KOPT-K1 (cell line): ENCODE data around the gene CYB5D1.
A peak's percentile ranks its signal among the peaks of the same experiment; 100 is the strongest.
"Not testable (repeated sequence)": the region's sequence is repeated elsewhere in the genome, so short reads cannot be mapped to it uniquely, and the experiment has no call there.

ENCODE experiments used
- H3K27ac ChIP-seq: fragments of 200-600 bp; sonication (generic); 2 replicates; pipeline ENCODE4 v1.5.1; 2016; ENCODE audit warnings: antibody characterized with exemption, mild to moderate bottlenecking, low read depth, low read length; ENCODE audit not compliant: poor library complexity, severe bottlenecking
- H3K36me3 ChIP-seq: fragments of 200-600 bp; sonication (generic); 2 replicates; pipeline ENCODE4 v1.5.1; 2017; ENCODE audit warnings: antibody characterized with exemption, mild to moderate bottlenecking, low read length, moderate library complexity; ENCODE audit not compliant: insufficient read depth
- H3K9me3 ChIP-seq: fragments of 200-600 bp; sonication (generic); 2 replicates; pipeline ENCODE4 v1.5.1; 2017; ENCODE audit warnings: antibody characterized with exemption, low read length, mild to moderate bottlenecking; ENCODE audit not compliant: insufficient read depth, poor library complexity, severe bottlenecking

The CYB5D1 gene

GRCh38 chr17:7857713-7858521 is at the start of gene CYB5D1:
Gene CYB5D1 (plus strand): TSS chr17:7858003. CDS start chr17:7858135, 132 bp downstream.
- H3K36me3 ChIP-seq: peaks cover 18% of the 10 kb centered on the region
- no peaks in the 10 kb centered on the region for H3K9me3 ChIP-seq
- peak within 1 kb of the TSS; percentile 95 for H3K27ac ChIP-seq

- Histone ChIP-seq H3K27ac (no peak overlapping the region), H3K36me3 (no peaks in the 10 kb centered on the region), H3K9me3 (no peaks in the 10 kb centered on the region)
Observed at GRCh38 chr17:7809086-7809790, 48.6 kb upstream of the CYB5D1 start.

- not testable (repeated sequence) for H3K36me3 ChIP-seq, H3K9me3 ChIP-seq, H3K27ac ChIP-seq
Observed at GRCh38 chr17:7809791-7810343, 47.9 kb upstream of the CYB5D1 start.

- Histone ChIP-seq H3K9me3 (no peaks in the 10 kb centered on the region), H3K27ac (no peak overlapping the region), H3K36me3 (no peaks in the 10 kb centered on the region)
Observed at GRCh38 chr17:7811251-7811650, 46.6 kb upstream of the CYB5D1 start.

GRCh38 chr17:7814969-7815368 is 42.8 kb upstream of the CYB5D1 start:
- H3K27ac ChIP-seq: no peak overlapping the region
- no peaks in the 10 kb centered on the region for H3K36me3 ChIP-seq
- H3K9me3 ChIP-seq: no peaks in the 10 kb centered on the region

GRCh38 chr17:7816926-7817642 is 40.7 kb upstream of the CYB5D1 start:
- Histone ChIP-seq H3K9me3 (no peaks in the 10 kb centered on the region), H3K36me3 (no peaks in the 10 kb centered on the region), H3K27ac (no peak overlapping the region)

- no peaks in the 10 kb centered on the region for H3K36me3 ChIP-seq
- no peak overlapping the region for H3K27ac ChIP-seq
- no peaks in the 10 kb centered on the region for H3K9me3 ChIP-seq
Observed at GRCh38 chr17:7817643-7817964, 40.2 kb upstream of the CYB5D1 start.

GRCh38 chr17:7818026-7818425 is 39.8 kb upstream of the CYB5D1 start:
- H3K36me3 ChIP-seq: no peaks in the 10 kb centered on the region
- no peaks in the 10 kb centered on the region for H3K9me3 ChIP-seq
- H3K27ac ChIP-seq: no peak overlapping the region

- H3K27ac ChIP-seq: no peak overlapping the region
- no peaks in the 10 kb centered on the region for H3K36me3 ChIP-seq
- no peaks in the 10 kb centered on the region for H3K9me3 ChIP-seq
Observed at GRCh38 chr17:7818746-7819645, 38.8 kb upstream of the CYB5D1 start.

- Histone ChIP-seq H3K9me3 (no peaks in the 10 kb centered on the region), H3K36me3 (no peaks in the 10 kb centered on the region), H3K27ac (no peak overlapping the region)
Observed at GRCh38 chr17:7820231-7820630, 37.6 kb upstream of the CYB5D1 start.

GRCh38 chr17:7822126-7822525 is 35.7 kb upstream of the CYB5D1 start:
- H3K27ac ChIP-seq: no peak overlapping the region
- no peaks in the 10 kb centered on the region for H3K36me3 ChIP-seq
- H3K9me3 ChIP-seq: no peaks in the 10 kb centered on the region

GRCh38 chr17:7823581-7824001 is 34.2 kb upstream of the CYB5D1 start:
- Histone ChIP-seq H3K9me3 (no peaks in the 10 kb centered on the region), H3K36me3 (no peaks in the 10 kb centered on the region), H3K27ac (no peak overlapping the region)

GRCh38 chr17:7824021-7824924 is 33.5 kb upstream of the CYB5D1 start:
- H3K36me3 ChIP-seq: no peaks in the 10 kb centered on the region
- H3K27ac ChIP-seq: no peak overlapping the region
- no peaks in the 10 kb centered on the region for H3K9me3 ChIP-seq
